K562 (cell line): Measurements from ENCODE around the gene NDUFA5. TPM values are rescaled to one million over a fixed set of nuclear protein-coding genes. Genes with fewer than 3 reads are reported as not detected.

Experiments used
- BRD9 ChIP-seq: fragments of 450-650 bp; IDR thresholded peaks from 2 replicates; pipeline ENCODE4 v1.6.1; 2018; ENCODE audit warnings: low read depth; ENCODE audit not compliant: partially characterized antibody
- CREB1 ChIP-seq, 2 experiments: sonication (generic) in 1 of 2; formaldehyde crosslinking in 1 of 2; IDR thresholded peaks; 2 replicates each; pipeline versions ENCODE4 v1.6.1 to v1.8.0; 2012 to 2022; ENCODE audit warnings: inconsistent platforms in 1 of 2, mild to moderate bottlenecking in 1 of 2, missing genetic modification reagents in 1 of 2, moderate library complexity in 1 of 2
- FOS ChIP-seq: IDR thresholded peaks from 3 replicates; pipeline ENCODE4 v1.6.1; 2011; ENCODE audit not compliant: insufficient read length; ENCODE audit errors: extremely low read depth
- GABPB2 ChIP-seq: fragments of 250-450 bp; sonication (Bioruptor Pico); conservative IDR thresholded peaks from 2 replicates; pipeline ENCODE4 v1.5.1; 2021; ENCODE audit warnings: mild to moderate bottlenecking
- HDAC3 ChIP-seq: fragments of 450-650 bp; IDR thresholded peaks from 2 replicates; pipeline ENCODE4 v1.6.1; 2018; ENCODE audit warnings: borderline replicate concordance, mild to moderate bottlenecking, moderate library complexity; ENCODE audit not compliant: partially characterized antibody
- KAT8 ChIP-seq: fragments of 450-650 bp; IDR thresholded peaks from 2 replicates; pipeline ENCODE4 v1.6.1; 2016; ENCODE audit warnings: low read depth, mild to moderate bottlenecking
- MTF1 ChIP-seq: fragments of 250-450 bp; sonication (Bioruptor Pico); IDR thresholded peaks from 2 replicates; pipeline ENCODE4 v1.9.0; 2021; ENCODE audit warnings: moderate library complexity, mild to moderate bottlenecking, inconsistent platforms, borderline replicate concordance
- POLR2AphosphoS5 ChIP-seq: IDR thresholded peaks from 2 replicates; pipeline ENCODE4 v1.6.1; 2011; ENCODE audit warnings: mild to moderate bottlenecking, low read depth, low read length, moderate library complexity; ENCODE audit not compliant: control insufficient read depth, insufficient read depth
- SAFB2 ChIP-seq: fragments of 200-400 bp; formaldehyde crosslinking; IDR thresholded peaks from 2 replicates; pipeline ENCODE4 v1.6.1; 2018; ENCODE audit warnings: borderline replicate concordance, low read length, low read depth, moderate library complexity; ENCODE audit not compliant: severe bottlenecking
- SREBF2 ChIP-seq: sonication (generic); formaldehyde crosslinking; IDR thresholded peaks from 2 replicates; pipeline ENCODE4 v1.4.0; 2020; ENCODE audit warnings: mild to moderate bottlenecking, missing genetic modification reagents
- ZBTB17 ChIP-seq: fragments of 450-650 bp; formaldehyde crosslinking; IDR thresholded peaks from 2 replicates; pipeline ENCODE4 v1.4.0; 2020; ENCODE audit warnings: mild to moderate bottlenecking
- ZNF318 ChIP-seq, 2 experiments: fragments of 450-650 bp; IDR thresholded peaks; 2 replicates each; pipeline ENCODE4 v1.6.1; 2016; ENCODE audit warnings: mild to moderate bottlenecking in 2 of 2, borderline replicate concordance in 1 of 2, low read depth in 1 of 2, moderate library complexity in 1 of 2
- polyA plus RNA-seq, 8 experiments: library from polyadenylated mRNA; depleted of rRNA in 4 of 8; stranded (reverse) in 5 of 8; unstranded in 3 of 8; fragments of >200 nt; fragmentation: Nextera tagmentation in 2 of 8; fragmentation: Illumina TruSeq in 1 of 8; extraction: Ambion mirVana in 2 of 8; extraction: Trizol in 1 of 8; gene quantifications; 2 replicates each; pipeline versions ENCODE4 v1.2.1 to v1.2.3, GENCODE V29; 2011 to 2014; ENCODE audit warnings: inconsistent platforms in 1 of 8, missing spikeins in 1 of 8
- total RNA-seq, 7 experiments: library from RNA; depleted of rRNA in 6 of 7; stranded (reverse); fragments of >200 nt in 6 of 7; fragmentation: Illumina TruSeq in 2 of 7; extraction: Trizol in 2 of 7; gene quantifications; 2 replicates each; pipeline versions ENCODE4 v1.2.1 to v1.2.3, GENCODE V29; 2011 to 2021; ENCODE audit warnings: low replicate concordance in 1 of 7
- TF ChIP-seq, protein P1 (sequence below): fragments of 250-450 bp; sonication (Bioruptor Pico); IDR thresholded peaks from 2 replicates; pipeline ENCODE4 v1.5.0; 2021
- TF ChIP-seq, protein P2 (sequence below): fragments of 450-650 bp; formaldehyde crosslinking; IDR thresholded peaks from 2 replicates; pipeline ENCODE4 v1.4.0; 2020; ENCODE audit warnings: mild to moderate bottlenecking, moderate library complexity

The NDUFA5 gene
- total and polyA plus RNA-seq, 9 of the 15 experiments (the other 6 are each of a cell fraction or from before 2014, with no cell fraction given) = 155 to 677 (median 269) TPM

DNA sequence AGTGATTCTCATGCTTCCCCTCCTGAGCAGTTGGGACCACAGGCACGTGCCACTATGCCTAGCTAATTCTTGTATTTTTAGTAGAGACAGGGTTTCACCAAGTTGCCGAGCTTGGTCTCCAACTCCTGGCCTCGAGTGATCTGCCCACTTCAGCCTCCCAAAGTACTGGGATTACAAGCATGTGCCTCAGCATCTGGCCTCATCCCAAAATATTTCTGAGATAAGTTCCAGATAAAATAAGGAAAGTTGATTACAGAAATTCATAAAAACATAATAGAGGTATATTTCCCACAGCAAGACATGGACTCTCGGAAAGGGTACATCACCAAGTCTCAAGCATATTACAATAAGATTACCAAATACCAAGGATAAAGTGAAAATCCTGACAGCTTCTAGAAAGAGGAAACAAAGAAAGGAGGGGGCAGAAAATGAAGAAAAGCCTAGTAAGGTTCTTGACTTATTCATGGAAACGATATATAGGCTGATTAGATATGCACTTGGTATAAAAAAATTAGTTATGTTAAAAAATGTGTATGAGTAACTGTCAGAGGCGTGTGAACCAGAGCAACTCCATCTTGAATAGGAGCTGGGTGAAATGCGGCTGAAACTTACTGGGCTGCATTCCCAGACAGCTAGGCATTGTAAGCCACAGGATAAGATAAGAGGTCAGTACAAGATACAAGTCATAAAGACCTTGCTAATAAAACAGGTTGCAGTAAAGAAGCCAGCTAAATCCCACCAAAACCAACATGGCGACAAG is 58.2 kb downstream of the NDUFA5 start (continued):
- TF ChIP-seq CREB1 (IDR thresholded peaks at IDR 0.05) (no peak), CREB1 (CRISPR knock-in tag; IDR thresholded peaks at IDR 0.05) (no peak), ZBTB17 (CRISPR knock-in tag) (peak; percentile 95), HDAC3 (no peak), SREBF2 (CRISPR knock-in tag) (no peak), FOS (no peak), BRD9 (no peak), ZNF318 (IDR thresholded peaks at IDR 0.05; ENCODE audit: borderline replicate concordance in 1 of 2, low read depth in 1 of 2) (no peak), KAT8 (no peak), MTF1 (CRISPR knock-in tag) (peak; percentile 89; the same call in 1 of the 2 replicates), POLR2AphosphoS5 (no peak), GABPB2 (no peak), SAFB2 (no peak)
- TF ChIP-seq, protein P1, sequence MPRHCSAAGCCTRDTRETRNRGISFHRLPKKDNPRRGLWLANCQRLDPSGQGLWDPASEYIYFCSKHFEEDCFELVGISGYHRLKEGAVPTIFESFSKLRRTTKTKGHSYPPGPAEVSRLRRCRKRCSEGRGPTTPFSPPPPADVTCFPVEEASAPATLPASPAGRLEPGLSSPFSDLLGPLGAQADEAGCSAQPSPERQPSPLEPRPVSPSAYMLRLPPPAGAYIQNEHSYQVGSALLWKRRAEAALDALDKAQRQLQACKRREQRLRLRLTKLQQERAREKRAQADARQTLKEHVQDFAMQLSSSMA (CRISPR knock-in tag) = peak; percentile 80; the same call in 1 of the 2 replicates
- TF ChIP-seq, protein P2, sequence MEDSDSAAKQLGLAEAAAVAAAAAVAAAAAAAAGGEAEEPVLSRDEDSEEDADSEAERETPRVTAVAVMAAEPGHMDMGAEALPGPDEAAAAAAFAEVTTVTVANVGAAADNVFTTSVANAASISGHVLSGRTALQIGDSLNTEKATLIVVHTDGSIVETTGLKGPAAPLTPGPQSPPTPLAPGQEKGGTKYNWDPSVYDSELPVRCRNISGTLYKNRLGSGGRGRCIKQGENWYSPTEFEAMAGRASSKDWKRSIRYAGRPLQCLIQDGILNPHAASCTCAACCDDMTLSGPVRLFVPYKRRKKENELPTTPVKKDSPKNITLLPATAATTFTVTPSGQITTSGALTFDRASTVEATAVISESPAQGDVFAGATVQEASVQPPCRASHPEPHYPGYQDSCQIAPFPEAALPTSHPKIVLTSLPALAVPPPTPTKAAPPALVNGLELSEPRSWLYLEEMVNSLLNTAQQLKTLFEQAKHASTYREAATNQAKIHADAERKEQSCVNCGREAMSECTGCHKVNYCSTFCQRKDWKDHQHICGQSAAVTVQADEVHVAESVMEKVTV (CRISPR knock-in tag) = peak; percentile 60
